ENCODE results near the gene HS3ST6. TPM values are rescaled to one million over a fixed set of nuclear protein-coding genes. Genes with fewer than 3 reads are reported as not detected.
"Not testable (repeated sequence)": the region's sequence is repeated elsewhere in the genome, so short reads cannot be mapped to it uniquely, and the experiment has no call there.

Gene HS3ST6
- 10 to 100 TPM in 1 of 2 donors, 1 to 10 TPM in 1; 8.0 to 16.3 TPM for polyA plus RNA-seq

- 4 to 7% methylated on average over 42 to 70 of the region's 71 CpGs for WGBS, 2 donors
- peak within 1 kb of the TSS in 1 of 2 donors; percentile 16 for H3K27ac ChIP-seq (ENCODE audit: low read depth in 2 of 2, low read length in 1 of 2)
- no peaks in the 10 kb centered on the region for H3K36me3 ChIP-seq (ENCODE audit: control insufficient read depth in 2 of 2, insufficient read depth in 2 of 2, low read length in 1 of 2)
- peaks cover 0 to 17% of the 10 kb centered on the region in 2 donors for H3K27me3 ChIP-seq (ENCODE audit: control insufficient read depth in 1 of 2, insufficient read depth in 2 of 2, low read length in 2 of 2)
- H3K4me3 ChIP-seq (ENCODE audit: low read depth in 1 of 2, low read length in 2 of 2) = peak within 1 kb of the TSS; percentile 57 to 64
- peaks cover 17 to 34% of the 10 kb centered on the region in 2 donors for H3K4me1 ChIP-seq (ENCODE audit: control insufficient read depth in 2 of 2, insufficient read depth in 2 of 2, low read length in 1 of 2)
- peaks cover 0 to 2% of the 10 kb centered on the region in 2 donors for H3K9me3 ChIP-seq (ENCODE audit: control insufficient read depth in 2 of 2, insufficient read depth in 1 of 2, low read depth in 1 of 2, low read length in 1 of 2)
Observed at GRCh38 chr16:1918351-1919326, at the start of gene HS3ST6. Gene HS3ST6, minus strand, starts transcription at chr16:1918415. Its CDS starts 92 bp downstream, at chr16:1918323.

GRCh38 chr16:1966460-1966859, 48.2 kb upstream of the HS3ST6 start, which contains the start of gene RNF151:
Gene RNF151, plus strand, starts transcription at chr16:1966856. Its CDS starts 26 bp downstream, at chr16:1966882.
- H3K36me3 ChIP-seq (ENCODE audit: control insufficient read depth in 2 of 2, insufficient read depth in 2 of 2, low read length in 1 of 2) = peaks cover 2 to 16% of the 10 kb centered on the region in 2 donors
- H3K4me1 ChIP-seq (ENCODE audit: control insufficient read depth in 2 of 2, insufficient read depth in 2 of 2, low read length in 1 of 2) = peaks cover 0 to 15% of the 10 kb centered on the region in 2 donors
- no peaks in the 10 kb centered on the region for H3K27me3 ChIP-seq (ENCODE audit: control insufficient read depth in 1 of 2, insufficient read depth in 2 of 2, low read length in 2 of 2)
- peak within 1 kb of the TSS; percentile 68 to 89 for H3K4me3 ChIP-seq (ENCODE audit: low read depth in 1 of 2, low read length in 2 of 2)
- peak within 1 kb of the TSS in 1 of 2 donors; percentile 93 for H3K27ac ChIP-seq (ENCODE audit: low read depth in 2 of 2, low read length in 1 of 2)
- 93 to 96% methylated on average over 6 of the region's 6 CpGs for WGBS, 2 donors
- no peaks in the 10 kb centered on the region for H3K9me3 ChIP-seq (ENCODE audit: control insufficient read depth in 2 of 2, insufficient read depth in 1 of 2, low read depth in 1 of 2, low read length in 1 of 2)

- peaks cover 2 to 16% of the 10 kb centered on the region in 2 donors for H3K4me1 ChIP-seq (ENCODE audit: control insufficient read depth in 2 of 2, insufficient read depth in 2 of 2, low read length in 1 of 2)
- peak overlapping the region; percentile 93 to 98 for H3K27ac ChIP-seq (ENCODE audit: low read depth in 2 of 2, low read length in 1 of 2)
- H3K36me3 ChIP-seq (ENCODE audit: control insufficient read depth in 2 of 2, insufficient read depth in 2 of 2, low read length in 1 of 2) = peaks cover 2 to 21% of the 10 kb centered on the region in 2 donors
- peak overlapping the region; percentile 68 to 89 for H3K4me3 ChIP-seq (ENCODE audit: low read depth in 1 of 2, low read length in 2 of 2)
- WGBS, 2 donors = 18% methylated on average over 24 of the region's 24 CpGs
- H3K27me3 ChIP-seq (ENCODE audit: control insufficient read depth in 1 of 2, insufficient read depth in 2 of 2, low read length in 2 of 2) = no peaks in the 10 kb centered on the region
- no peaks in the 10 kb centered on the region for H3K9me3 ChIP-seq (ENCODE audit: control insufficient read depth in 2 of 2, insufficient read depth in 1 of 2, low read depth in 1 of 2, low read length in 1 of 2)
Observed at GRCh38 chr16:1965396-1966001, 47.3 kb upstream of the HS3ST6 start.

- peaks cover 2 to 19% of the 10 kb centered on the region in 2 donors for H3K4me1 ChIP-seq (ENCODE audit: control insufficient read depth in 2 of 2, insufficient read depth in 2 of 2, low read length in 1 of 2)
- H3K4me3 ChIP-seq (ENCODE audit: low read depth in 1 of 2, low read length in 2 of 2) = peak within 1 kb of the TSS; percentile 68 to 89
- peaks cover 2 to 21% of the 10 kb centered on the region in 2 donors for H3K36me3 ChIP-seq (ENCODE audit: control insufficient read depth in 2 of 2, insufficient read depth in 2 of 2, low read length in 1 of 2)
- H3K27me3 ChIP-seq (ENCODE audit: control insufficient read depth in 1 of 2, insufficient read depth in 2 of 2, low read length in 2 of 2) = no peaks in the 10 kb centered on the region
- WGBS, 2 donors = 1% methylated on average over 86 to 97 of the region's 97 CpGs
- no peaks in the 10 kb centered on the region for H3K9me3 ChIP-seq (ENCODE audit: control insufficient read depth in 2 of 2, insufficient read depth in 1 of 2, low read depth in 1 of 2, low read length in 1 of 2)
- H3K27ac ChIP-seq (ENCODE audit: low read depth in 2 of 2, low read length in 1 of 2) = peak within 1 kb of the TSS; percentile 95 to 98
Observed at GRCh38 chr16:1964506-1965395, 46.5 kb upstream of the HS3ST6 start, which contains the start of gene RPS2. Gene RPS2, minus strand, starts transcription at chr16:1964826. Its CDS starts 201 bp downstream, at chr16:1964625.

- H3K9me3 ChIP-seq (ENCODE audit: control insufficient read depth in 2 of 2, insufficient read depth in 1 of 2, low read depth in 1 of 2, low read length in 1 of 2) = no peaks in the 10 kb centered on the region
- peaks cover 2 to 21% of the 10 kb centered on the region in 2 donors for H3K36me3 ChIP-seq (ENCODE audit: control insufficient read depth in 2 of 2, insufficient read depth in 2 of 2, low read length in 1 of 2)
- no peaks in the 10 kb centered on the region for H3K27me3 ChIP-seq (ENCODE audit: control insufficient read depth in 1 of 2, insufficient read depth in 2 of 2, low read length in 2 of 2)
- WGBS, 2 donors = 5 to 8% methylated on average over 42 to 44 of the region's 44 CpGs
- H3K4me1 ChIP-seq (ENCODE audit: control insufficient read depth in 2 of 2, insufficient read depth in 2 of 2, low read length in 1 of 2) = peaks cover 2 to 20% of the 10 kb centered on the region in 2 donors
- H3K27ac ChIP-seq (ENCODE audit: low read depth in 2 of 2, low read length in 1 of 2) = peak overlapping the region; percentile 93 to 95
- peak overlapping the region; percentile 68 to 89 for H3K4me3 ChIP-seq (ENCODE audit: low read depth in 1 of 2, low read length in 2 of 2)
Observed at GRCh38 chr16:1963806-1964505, 45.7 kb upstream of the HS3ST6 start.

- H3K27me3 ChIP-seq (ENCODE audit: control insufficient read depth in 1 of 2, insufficient read depth in 2 of 2, low read length in 2 of 2); H3K9me3 ChIP-seq (ENCODE audit: control insufficient read depth in 2 of 2, insufficient read depth in 1 of 2, low read depth in 1 of 2, low read length in 1 of 2): not testable (repeated sequence)
- Histone ChIP-seq H3K4me1 (ENCODE audit: control insufficient read depth in 2 of 2, insufficient read depth in 2 of 2, low read length in 1 of 2) (peaks cover 2 to 23% of the 10 kb centered on the region in 2 donors), H3K36me3 (ENCODE audit: control insufficient read depth in 2 of 2, insufficient read depth in 2 of 2, low read length in 1 of 2) (peaks cover 2 to 21% of the 10 kb centered on the region in 2 donors), H3K4me3 (ENCODE audit: low read depth in 1 of 2, low read length in 2 of 2) (peak overlapping the region in 1 of 2 donors; percentile 12), H3K27ac (ENCODE audit: low read depth in 2 of 2, low read length in 1 of 2) (peak overlapping the region in 1 of 2 donors; percentile 93)
- 74 to 77% methylated on average over 34 to 37 of the region's 37 CpGs for WGBS, 2 donors
Observed at GRCh38 chr16:1962161-1963153, 44.2 kb upstream of the HS3ST6 start.

GRCh38 chr16:1961651-1962067, 43.4 kb upstream of the HS3ST6 start:
- no peak overlapping the region for H3K4me3 ChIP-seq (ENCODE audit: low read depth in 1 of 2, low read length in 2 of 2)
- peaks cover 2 to 23% of the 10 kb centered on the region in 2 donors for H3K4me1 ChIP-seq (ENCODE audit: control insufficient read depth in 2 of 2, insufficient read depth in 2 of 2, low read length in 1 of 2)
- peaks cover 2 to 21% of the 10 kb centered on the region in 2 donors for H3K36me3 ChIP-seq (ENCODE audit: control insufficient read depth in 2 of 2, insufficient read depth in 2 of 2, low read length in 1 of 2)
- no peaks in the 10 kb centered on the region for H3K9me3 ChIP-seq (ENCODE audit: control insufficient read depth in 2 of 2, insufficient read depth in 1 of 2, low read depth in 1 of 2, low read length in 1 of 2)
- H3K27ac ChIP-seq (ENCODE audit: low read depth in 2 of 2, low read length in 1 of 2) = no peak overlapping the region
- 44 to 54% methylated on average over 5 to 6 of the region's 6 CpGs for WGBS, 2 donors
- no peaks in the 10 kb centered on the region for H3K27me3 ChIP-seq (ENCODE audit: control insufficient read depth in 1 of 2, insufficient read depth in 2 of 2, low read length in 2 of 2)

All from esophagus (tissue), 2 donors.